ENCODE data around the gene C2orf81. TPM values are rescaled to one million over a fixed set of nuclear protein-coding genes. Genes with fewer than 3 reads are reported as not detected.

Gene C2orf81
- total RNA-seq, 1 experiment from 2014 or later: 2.9 TPM

GRCh38 chr2:74399785-74400184, 21.6 kb downstream of the C2orf81 start:
- peaks cover 5% of the 10 kb centered on the region for H3K27me3 Mint-ChIP-seq (ENCODE audit: low read depth)
- ATAC-seq (peak; percentile 89), DNase-seq (ENCODE audit: low spot score) (no peak)
- CTCF ChIA-PET: interaction anchor here (1.0 to 2.9 kb wide), 3 partner anchors 8 to 150 kb away, joined by 5 to 21 read pairs (median 15); no protein-coding TSS in a partner anchor
- no peaks in the 10 kb centered on the region for H3K36me3 Mint-ChIP-seq
- POLR2A ChIA-PET: no interaction called here
- H3K4me3 Mint-ChIP-seq: no peak overlapping the region
- TF ChIP-seq CTCF (IDR thresholded peaks at IDR 0.05) (peak; percentile 50), NR3C1 (CRISPR knock-in tag; conservative IDR thresholded peaks at IDR 0.05; ENCODE audit: low read depth) (no peak)
- H3K4me1 Mint-ChIP-seq: peaks cover 6% of the 10 kb centered on the region
- H3K27ac Mint-ChIP-seq: no peak overlapping the region
- no peaks in the 10 kb centered on the region for H3K9me3 Mint-ChIP-seq

GRCh38 chr2:74396149-74396548, 25.3 kb downstream of the C2orf81 start:
- Mint-ChIP-seq H3K27me3 (ENCODE audit: low read depth) (no peaks in the 10 kb centered on the region; the same call in none of the 2 replicates), H3K36me3 (no peaks in the 10 kb centered on the region), H3K4me3 (no peak overlapping the region), H3K27ac (no peak overlapping the region), H3K4me1 (peaks cover 7% of the 10 kb centered on the region), H3K9me3 (no peaks in the 10 kb centered on the region)
- DNase-seq (ENCODE audit: low spot score) (no peak), ATAC-seq (no peak)
- ChIA-PET POLR2A (no interaction called here), CTCF (no interaction called here)
- TF ChIP-seq AFF4 (CRISPR knock-in tag; IDR thresholded peaks at IDR 0.05; ENCODE audit: borderline replicate concordance) (no peak), IRF2 (CRISPR knock-in tag; IDR thresholded peaks at IDR 0.05; ENCODE audit: borderline replicate concordance, low read depth) (no peak), GABPB1 (CRISPR knock-in tag; IDR thresholded peaks at IDR 0.05) (no peak), ZMAT4 (CRISPR knock-in tag; IDR thresholded peaks at IDR 0.05) (no peak), USF1 (CRISPR knock-in tag; IDR thresholded peaks at IDR 0.05) (no peak), ZNF138 (CRISPR knock-in tag; conservative IDR thresholded peaks at IDR 0.05) (no peak), ZNF281 (CRISPR knock-in tag; IDR thresholded peaks at IDR 0.05) (no peak), JAZF1 (CRISPR knock-in tag; IDR thresholded peaks at IDR 0.05) (no peak), NR3C1 (CRISPR knock-in tag; conservative IDR thresholded peaks at IDR 0.05; ENCODE audit: low read depth) (no peak), CREM (CRISPR knock-in tag; IDR thresholded peaks at IDR 0.05) (no peak), ZNF121 (CRISPR knock-in tag; IDR thresholded peaks at IDR 0.05) (no peak), NR2C2 (CRISPR knock-in tag; IDR thresholded peaks at IDR 0.05) (no peak), ZNF425 (CRISPR knock-in tag; conservative IDR thresholded peaks at IDR 0.05) (no peak), CBFB (CRISPR knock-in tag; IDR thresholded peaks at IDR 0.05; ENCODE audit: low read depth) (no peak), ELF4 (CRISPR knock-in tag; IDR thresholded peaks at IDR 0.05; ENCODE audit: low read depth) (no peak), SOX15 (CRISPR knock-in tag; IDR thresholded peaks at IDR 0.05) (no peak), MXD4 (CRISPR knock-in tag; IDR thresholded peaks at IDR 0.05; ENCODE audit: borderline replicate concordance) (no peak), SMAD4 (CRISPR knock-in tag; IDR thresholded peaks at IDR 0.05) (no peak), PREB (CRISPR knock-in tag; IDR thresholded peaks at IDR 0.05; ENCODE audit: borderline replicate concordance) (no peak), ATF3 (CRISPR knock-in tag; conservative IDR thresholded peaks at IDR 0.05) (no peak)

All from WTC11 (cell line).